WTC11 (cell line): ENCODE measurements around the gene GSDMA. TPM values are rescaled to one million over a fixed set of nuclear protein-coding genes. Genes with fewer than 3 reads are reported as not detected.

Experiments used
- ATAC-seq: fragments of 200-7000 bp; cut with Tn5 transposase; 2 replicates; pipeline ENCODE4 v1.10.0; 2021; ENCODE audit warnings: mild to moderate bottlenecking, moderate library complexity
- CTCF ChIA-PET: fragments of 300-600 bp; sonication (Branson Sonifier 250); formaldehyde crosslinking; loops from one replicate; lab custom pipeline; 2021; ENCODE audit warnings: antibody characterized with exemption; lab: Charles Lee
- POLR2A ChIA-PET: fragments of 350-600 bp; sonication (Branson Sonifier 250); formaldehyde crosslinking; loops from one replicate; lab custom pipeline; 2021; ENCODE audit warnings: antibody characterized with exemption; lab: Charles Lee
- DNase-seq: peaks from one replicate; pipeline ENCODE4 v3.0.0; 2021; ENCODE audit warnings: low spot score
- H3K27ac Mint-ChIP-seq: 2 replicates; pipeline ENCODE4 v1.8.0; 2021; ENCODE audit warnings: mixed read lengths
- H3K27me3 Mint-ChIP-seq: 2 replicates; pipeline ENCODE4 v1.8.0; 2021; ENCODE audit warnings: low read depth, mild to moderate bottlenecking, moderate library complexity, mixed read lengths
- H3K36me3 Mint-ChIP-seq: 2 replicates; pipeline ENCODE4 v1.8.0; 2021; ENCODE audit warnings: mixed read lengths
- H3K4me1 Mint-ChIP-seq: 2 replicates; pipeline ENCODE4 v1.8.0; 2022; ENCODE audit warnings: mixed read lengths
- H3K4me3 Mint-ChIP-seq: 2 replicates; pipeline ENCODE4 v1.8.0; 2021; ENCODE audit warnings: mild to moderate bottlenecking, moderate library complexity, mixed read lengths
- H3K9me3 Mint-ChIP-seq: 2 replicates; pipeline ENCODE4 v1.8.0; 2021; ENCODE audit warnings: mixed read lengths
- CDX4 ChIP-seq: fragments of 250-450 bp; sonication (Bioruptor Pico); IDR thresholded peaks from 2 replicates; pipeline ENCODE4 v1.9.0; 2021; ENCODE audit warnings: moderate library complexity, mild to moderate bottlenecking, inconsistent platforms, borderline replicate concordance
- CREM ChIP-seq: sonication (generic); formaldehyde crosslinking; IDR thresholded peaks from 2 replicates; pipeline ENCODE4 v1.8.1; 2022; ENCODE audit warnings: mild to moderate bottlenecking, missing genetic modification reagents, moderate library complexity
- E2F1 ChIP-seq: sonication (generic); formaldehyde crosslinking; IDR thresholded peaks from 2 replicates; pipeline ENCODE4 v1.8.0; 2022; ENCODE audit warnings: mild to moderate bottlenecking, missing genetic modification reagents
- E2F4 ChIP-seq: sonication (generic); formaldehyde crosslinking; IDR thresholded peaks from 2 replicates; pipeline ENCODE4 v1.8.1; 2022; ENCODE audit warnings: low read depth, mild to moderate bottlenecking, moderate library complexity, missing genetic modification reagents, borderline replicate concordance
- ESRRA ChIP-seq: sonication (generic); formaldehyde crosslinking; IDR thresholded peaks from 2 replicates; pipeline ENCODE4 v1.8.1; 2022; ENCODE audit warnings: mild to moderate bottlenecking, missing genetic modification reagents, borderline replicate concordance
- GRHL2 ChIP-seq: fragments of 250-450 bp; sonication (Bioruptor Pico); IDR thresholded peaks from 2 replicates; pipeline ENCODE4 v1.8.0; 2022; ENCODE audit warnings: mild to moderate bottlenecking, moderate library complexity; ENCODE audit not compliant: insufficient replicate concordance, severe bottlenecking
- MXD4 ChIP-seq: fragments of 250-450 bp; sonication (Bioruptor Pico); IDR thresholded peaks from 2 replicates; pipeline ENCODE4 v1.8.0; 2021; ENCODE audit warnings: mild to moderate bottlenecking, moderate library complexity, borderline replicate concordance
- NFYB ChIP-seq: sonication (generic); formaldehyde crosslinking; conservative IDR thresholded peaks from 2 replicates; pipeline ENCODE4 v1.8.0; 2022; ENCODE audit warnings: low read depth, missing genetic modification reagents
- NR1H2 ChIP-seq: sonication (generic); formaldehyde crosslinking; IDR thresholded peaks from 2 replicates; pipeline ENCODE4 v1.9.0; 2021; ENCODE audit warnings: mild to moderate bottlenecking, moderate library complexity, missing genetic modification reagents
- NR2C2 ChIP-seq: sonication (generic); formaldehyde crosslinking; IDR thresholded peaks from 2 replicates; pipeline ENCODE4 v1.8.0; 2022; ENCODE audit warnings: mild to moderate bottlenecking, missing genetic modification reagents
- NR3C1 ChIP-seq: sonication (generic); formaldehyde crosslinking; conservative IDR thresholded peaks from 2 replicates; pipeline ENCODE4 v1.8.1; 2023; ENCODE audit warnings: low read depth, mild to moderate bottlenecking, missing genetic modification reagents
- SP1 ChIP-seq: sonication (generic); formaldehyde crosslinking; conservative IDR thresholded peaks from 2 replicates; pipeline ENCODE4 v1.8.1; 2022; ENCODE audit warnings: missing genetic modification reagents
- TCF7 ChIP-seq: sonication (generic); formaldehyde crosslinking; IDR thresholded peaks from 2 replicates; pipeline ENCODE4 v1.8.0; 2022; ENCODE audit warnings: mild to moderate bottlenecking, low read depth, missing genetic modification reagents, moderate library complexity
- ZBTB43 ChIP-seq: sonication (generic); formaldehyde crosslinking; IDR thresholded peaks from 2 replicates; pipeline ENCODE4 v1.8.1; 2023; ENCODE audit warnings: mild to moderate bottlenecking, missing genetic modification reagents
- ZNF138 ChIP-seq: sonication (generic); formaldehyde crosslinking; conservative IDR thresholded peaks from 2 replicates; pipeline ENCODE4 v1.8.1; 2022; ENCODE audit warnings: mild to moderate bottlenecking, moderate library complexity, missing genetic modification reagents
- ZNF232 ChIP-seq: sonication (generic); formaldehyde crosslinking; IDR thresholded peaks from 2 replicates; pipeline ENCODE4 v1.8.0; 2022; ENCODE audit warnings: mild to moderate bottlenecking, missing genetic modification reagents
- ZNF396 ChIP-seq: fragments of 250-450 bp; sonication (Bioruptor Pico); IDR thresholded peaks from 2 replicates; pipeline ENCODE4 v1.8.0; 2021; ENCODE audit warnings: mild to moderate bottlenecking, moderate library complexity, borderline replicate concordance
- ZNF416 ChIP-seq: fragments of 250-450 bp; sonication (Bioruptor Pico); IDR thresholded peaks from 2 replicates; pipeline ENCODE4 v1.9.0; 2021; ENCODE audit warnings: mild to moderate bottlenecking, inconsistent platforms
- ZNF671 ChIP-seq: fragments of 250-450 bp; sonication (Bioruptor Pico); IDR thresholded peaks from 2 replicates; pipeline ENCODE4 v1.8.0; 2021; ENCODE audit warnings: mild to moderate bottlenecking
- total RNA-seq: library from RNA; stranded (reverse); gene quantifications from 3 replicates; pipeline ENCODE4 v1.2.3, GENCODE V29; 2021
- TF ChIP-seq, protein P1 (sequence below): fragments of 250-450 bp; sonication (Bioruptor Pico); IDR thresholded peaks from 2 replicates; pipeline ENCODE4 v1.9.0; 2021; ENCODE audit warnings: mild to moderate bottlenecking, borderline replicate concordance
- TF ChIP-seq, protein P2 (sequence below): sonication (generic); formaldehyde crosslinking; IDR thresholded peaks from 2 replicates; pipeline ENCODE4 v1.8.1; 2022; ENCODE audit warnings: mild to moderate bottlenecking, missing genetic modification reagents, moderate library complexity, borderline replicate concordance
- TF ChIP-seq, protein P3 (sequence below): sonication (generic); formaldehyde crosslinking; IDR thresholded peaks from 2 replicates; pipeline ENCODE4 v1.8.0; 2022; ENCODE audit warnings: mild to moderate bottlenecking, missing genetic modification reagents

The GSDMA gene
- total RNA-seq, 1 experiment from 2014 or later = not detected

GRCh38 chr17:39926588-39927100 is 36.2 kb upstream of the GSDMA start:
- ATAC-seq (peak; percentile 34), DNase-seq (peak; percentile 58)
- ChIA-PET POLR2A (interaction anchor here (0.5 to 1.9 kb wide), 4 partner anchors 27 to 85 kb away, joined by 3 to 6 read pairs (median 4); partner anchors contain the start of gene PSMD3), CTCF (interaction anchor here (1.0 to 2.4 kb wide), 5 partner anchors 15 to 91 kb away, joined by 3 to 8 read pairs (median 4); partner anchors contain the start of gene PSMD3)
- Mint-ChIP-seq H3K27me3 (peaks cover 4% of the 10 kb centered on the region; the same call in 1 of the 2 replicates), H3K9me3 (no peaks in the 10 kb centered on the region), H3K36me3 (peaks cover 13% of the 10 kb centered on the region), H3K4me3 (peak overlapping the region; percentile 82), H3K27ac (peak overlapping the region; percentile 41; the same call in 1 of the 2 replicates), H3K4me1 (peaks cover 38% of the 10 kb centered on the region)
- TF ChIP-seq CREM (CRISPR knock-in tag) (no peak), E2F4 (CRISPR knock-in tag) (0 out of 2 replicates have a peak, but pooled peaks have one; percentile 34), NR2C2 (CRISPR knock-in tag) (peak; percentile 68)

DNA sequence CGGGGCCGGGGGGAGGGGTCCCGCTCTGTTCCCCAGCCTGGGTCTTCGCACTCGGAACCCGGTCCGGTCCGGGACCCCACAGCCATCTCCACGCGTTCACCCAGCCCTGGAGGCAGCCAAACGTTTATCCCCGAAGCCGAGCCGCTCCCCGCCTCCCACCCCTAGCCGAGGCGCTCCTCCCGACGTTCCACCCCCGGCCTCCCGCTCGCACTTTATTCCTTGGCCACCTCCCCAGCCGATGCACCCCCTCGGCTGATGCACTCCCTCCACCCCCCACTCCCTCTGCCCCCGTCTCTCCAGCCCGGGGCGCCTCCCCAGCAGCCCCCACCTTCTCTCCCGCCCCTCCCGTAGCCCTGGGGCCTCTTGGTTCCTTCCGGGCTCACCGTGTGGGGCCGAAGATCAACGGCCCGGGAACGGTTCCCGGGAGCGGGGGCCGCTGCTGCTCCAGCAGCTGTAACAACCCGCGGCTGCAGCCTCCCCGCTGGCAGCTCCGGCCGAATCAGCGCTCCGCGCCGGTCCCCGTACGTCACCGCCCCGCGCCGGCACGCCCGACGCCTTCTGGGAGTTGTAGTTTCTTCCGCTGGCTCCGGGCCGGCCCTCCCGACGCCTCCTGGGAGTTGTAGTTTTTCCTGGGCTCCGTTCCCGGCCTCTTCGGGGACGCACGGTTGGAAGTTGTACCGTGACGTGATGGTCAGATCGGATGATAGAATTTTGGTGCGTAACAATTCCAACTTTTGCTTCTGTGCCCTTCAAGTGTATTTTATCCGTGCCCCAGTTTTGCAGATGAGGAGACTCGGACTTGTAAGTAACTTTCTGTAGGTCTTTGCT is 35.5 kb upstream of the GSDMA start, which contains the start of the genes LRRC3C and ORMDL3:
Gene LRRC3C (plus strand): TSS at position 632 of the 828 bp plus-strand sequence. CDS start 13,792 bp downstream, outside the sequence.
Gene ORMDL3 (minus strand): TSS at position 501 of the 828 bp plus-strand sequence. CDS start 3,398 bp downstream, outside the sequence.
- Mint-ChIP-seq H3K36me3 (peaks cover 8% of the 10 kb centered on the region), H3K4me1 (peaks cover 38% of the 10 kb centered on the region), H3K27ac (peak within 1 kb of the TSS; percentile 98), H3K9me3 (no peaks in the 10 kb centered on the region), H3K4me3 (peak within 1 kb of the TSS; percentile 82), H3K27me3 (peaks cover 4% of the 10 kb centered on the region; the same call in 1 of the 2 replicates)
- ChIA-PET CTCF (interaction anchor here (0.8 to 2.4 kb wide), 6 partner anchors 15 to 127 kb away, joined by 3 to 8 read pairs (median 3); partner anchors contain the start of gene MED24), POLR2A (interaction anchor here (0.6 to 1.9 kb wide), 2 partner anchors 53 to 86 kb away, joined by 4 to 6 read pairs; partner anchors contain the start of gene PSMD3)
- ATAC-seq = peak; percentile 85
- peak; percentile 96 for DNase-seq
- TF ChIP-seq NR1H2 (CRISPR knock-in tag) (no peak), ZNF232 (CRISPR knock-in tag) (0 out of 2 replicates have a peak, but pooled peaks have one; percentile 20), CDX4 (CRISPR knock-in tag) (no peak), SP1 (CRISPR knock-in tag) (peak; percentile 84), ZNF416 (CRISPR knock-in tag) (no peak), GRHL2 (CRISPR knock-in tag) (no peak), ZBTB43 (CRISPR knock-in tag) (no peak), ZNF671 (CRISPR knock-in tag) (no peak), E2F1 (CRISPR knock-in tag) (0 out of 2 replicates have a peak, but pooled peaks have one; percentile 66), TCF7 (CRISPR knock-in tag) (no peak), NFYB (CRISPR knock-in tag) (no peak), ESRRA (CRISPR knock-in tag) (no peak), ZNF138 (CRISPR knock-in tag) (no peak), MXD4 (CRISPR knock-in tag) (no peak), NR3C1 (CRISPR knock-in tag) (no peak), ZNF396 (CRISPR knock-in tag) (no peak)
- TF ChIP-seq, protein P1, sequence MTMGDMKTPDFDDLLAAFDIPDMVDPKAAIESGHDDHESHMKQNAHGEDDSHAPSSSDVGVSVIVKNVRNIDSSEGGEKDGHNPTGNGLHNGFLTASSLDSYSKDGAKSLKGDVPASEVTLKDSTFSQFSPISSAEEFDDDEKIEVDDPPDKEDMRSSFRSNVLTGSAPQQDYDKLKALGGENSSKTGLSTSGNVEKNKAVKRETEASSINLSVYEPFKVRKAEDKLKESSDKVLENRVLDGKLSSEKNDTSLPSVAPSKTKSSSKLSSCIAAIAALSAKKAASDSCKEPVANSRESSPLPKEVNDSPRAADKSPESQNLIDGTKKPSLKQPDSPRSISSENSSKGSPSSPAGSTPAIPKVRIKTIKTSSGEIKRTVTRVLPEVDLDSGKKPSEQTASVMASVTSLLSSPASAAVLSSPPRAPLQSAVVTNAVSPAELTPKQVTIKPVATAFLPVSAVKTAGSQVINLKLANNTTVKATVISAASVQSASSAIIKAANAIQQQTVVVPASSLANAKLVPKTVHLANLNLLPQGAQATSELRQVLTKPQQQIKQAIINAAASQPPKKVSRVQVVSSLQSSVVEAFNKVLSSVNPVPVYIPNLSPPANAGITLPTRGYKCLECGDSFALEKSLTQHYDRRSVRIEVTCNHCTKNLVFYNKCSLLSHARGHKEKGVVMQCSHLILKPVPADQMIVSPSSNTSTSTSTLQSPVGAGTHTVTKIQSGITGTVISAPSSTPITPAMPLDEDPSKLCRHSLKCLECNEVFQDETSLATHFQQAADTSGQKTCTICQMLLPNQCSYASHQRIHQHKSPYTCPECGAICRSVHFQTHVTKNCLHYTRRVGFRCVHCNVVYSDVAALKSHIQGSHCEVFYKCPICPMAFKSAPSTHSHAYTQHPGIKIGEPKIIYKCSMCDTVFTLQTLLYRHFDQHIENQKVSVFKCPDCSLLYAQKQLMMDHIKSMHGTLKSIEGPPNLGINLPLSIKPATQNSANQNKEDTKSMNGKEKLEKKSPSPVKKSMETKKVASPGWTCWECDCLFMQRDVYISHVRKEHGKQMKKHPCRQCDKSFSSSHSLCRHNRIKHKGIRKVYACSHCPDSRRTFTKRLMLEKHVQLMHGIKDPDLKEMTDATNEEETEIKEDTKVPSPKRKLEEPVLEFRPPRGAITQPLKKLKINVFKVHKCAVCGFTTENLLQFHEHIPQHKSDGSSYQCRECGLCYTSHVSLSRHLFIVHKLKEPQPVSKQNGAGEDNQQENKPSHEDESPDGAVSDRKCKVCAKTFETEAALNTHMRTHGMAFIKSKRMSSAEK (CRISPR knock-in tag) = no peak
- TF ChIP-seq, protein P2, sequence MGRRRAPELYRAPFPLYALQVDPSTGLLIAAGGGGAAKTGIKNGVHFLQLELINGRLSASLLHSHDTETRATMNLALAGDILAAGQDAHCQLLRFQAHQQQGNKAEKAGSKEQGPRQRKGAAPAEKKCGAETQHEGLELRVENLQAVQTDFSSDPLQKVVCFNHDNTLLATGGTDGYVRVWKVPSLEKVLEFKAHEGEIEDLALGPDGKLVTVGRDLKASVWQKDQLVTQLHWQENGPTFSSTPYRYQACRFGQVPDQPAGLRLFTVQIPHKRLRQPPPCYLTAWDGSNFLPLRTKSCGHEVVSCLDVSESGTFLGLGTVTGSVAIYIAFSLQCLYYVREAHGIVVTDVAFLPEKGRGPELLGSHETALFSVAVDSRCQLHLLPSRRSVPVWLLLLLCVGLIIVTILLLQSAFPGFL (CRISPR knock-in tag) = no peak
- TF ChIP-seq, protein P3, sequence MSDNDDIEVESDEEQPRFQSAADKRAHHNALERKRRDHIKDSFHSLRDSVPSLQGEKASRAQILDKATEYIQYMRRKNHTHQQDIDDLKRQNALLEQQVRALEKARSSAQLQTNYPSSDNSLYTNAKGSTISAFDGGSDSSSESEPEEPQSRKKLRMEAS = 0 out of 2 replicates have a peak, but pooled peaks have one; percentile 29
